ENCODE measurements around the gene TSPAN18. TPM values are rescaled to one million over a fixed set of nuclear protein-coding genes. Genes with fewer than 3 reads are reported as not detected.

The TSPAN18 gene
- total and polyA plus RNA-seq, 2 of the 8 experiments (the other 6 are each of a cell fraction or from before 2014, with no cell fraction given): 5.2 to 10.2 TPM

- Histone ChIP-seq H2BK20ac (ENCODE audit: low read length) (0 out of 2 replicates have a peak overlapping the region, but pooled peaks have one; percentile 10), H3K36me3 (ENCODE audit: control insufficient read depth in 2 of 4, insufficient read depth in 4 of 4, low read length in 3 of 4) (no peaks in the 10 kb centered on the region), H3K79me2 (ENCODE audit: control insufficient read depth in 1 of 2, insufficient read depth in 2 of 2, low read length in 2 of 2) (no peaks in the 10 kb centered on the region), H3K23ac (ENCODE audit: insufficient read length) (no peak overlapping the region), H2BK12ac (ENCODE audit: low read depth, low read length) (peak overlapping the region; percentile 29; the same call in 1 of the 2 replicates), H2BK15ac (ENCODE audit: low read length) (peak overlapping the region; percentile 76; the same call in 1 of the 2 replicates), H2AK5ac (ENCODE audit: low read depth, low read length) (no peak overlapping the region; the same call in 1 of the 2 replicates), H2BK120ac (replicated peaks; ENCODE audit: low read depth, low read length) (no peak overlapping the region), H3K27me3 (replicated peaks in 1 of 4; ENCODE audit: control insufficient read depth in 3 of 4, extremely low read depth in 1 of 4, insufficient read depth in 3 of 4, low read length in 3 of 4) (peaks cover 0 to 26% (median 17%) of the 10 kb centered on the region in 4 experiments; a peak in 6 of 7 replicates), H3K56ac (replicated peaks; ENCODE audit: insufficient read length, low read depth, low read length) (no peak overlapping the region), H3K18ac (ENCODE audit: extremely low read depth, low read length) (no peak overlapping the region), H4K20me1 (replicated peaks in 1 of 2; ENCODE audit: control insufficient read depth in 1 of 2, insufficient read depth in 2 of 2, low read length in 2 of 2) (no peaks in the 10 kb centered on the region), H3K14ac (ENCODE audit: insufficient read length) (no peak overlapping the region), H3K4me2 (ENCODE audit: insufficient read depth in 1 of 2, low read depth in 2 of 2, low read length in 2 of 2) (peak overlapping the region in 1 of 2 experiments; percentile 5; a peak in 1 of 4 replicates), H3K4me1 (replicated peaks in 1 of 4; ENCODE audit: control insufficient read depth in 3 of 4, insufficient read depth in 4 of 4, low read length in 3 of 4) (peaks cover 8 to 21% (median 11%) of the 10 kb centered on the region in 4 experiments), H3K4ac (replicated peaks; ENCODE audit: insufficient read length, low read depth, low read length) (no peak overlapping the region), H3K23me2 (ENCODE audit: low read depth, low read length) (no peaks in the 10 kb centered on the region; the same call in 1 of the 2 replicates), H3K27ac (ENCODE audit: low read depth, low read length) (no peak overlapping the region), H3K79me1 (ENCODE audit: low read depth, low read length) (no peaks in the 10 kb centered on the region), H4K8ac (ENCODE audit: extremely low read depth, insufficient read depth, low read length) (no peak overlapping the region), H3K4me3 (ENCODE audit: extremely low read depth in 1 of 4, insufficient read depth in 2 of 4, low read depth in 3 of 4, low read length in 4 of 4) (no peak overlapping the region), H3K9ac (replicated peaks in 1 of 4; ENCODE audit: extremely low read depth in 1 of 4, low read depth in 3 of 4, low read length in 3 of 4) (no peak overlapping the region), H4K5ac (ENCODE audit: insufficient read length, low read depth, low read length) (no peak overlapping the region), H4K91ac (replicated peaks; ENCODE audit: insufficient read length, low read length) (peak overlapping the region; percentile 51), H2BK5ac (ENCODE audit: low read depth, low read length) (no peak overlapping the region), H3K9me3 (ENCODE audit: insufficient read depth in 2 of 2, low read depth in 1 of 2, low read length in 1 of 2) (no peaks in the 10 kb centered on the region), H2AFZ (ENCODE audit: low read length) (no peak overlapping the region)
- WGBS, 2 experiments (ENCODE audit: extremely low coverage in 1 of 2, insufficient coverage in 1 of 2, insufficient read length in 1 of 2, insufficient replicate concordance in 2 of 2, low coverage in 1 of 2, low lambda C conversion rate in 2 of 2, missing lambda C conversion rate in 1 of 2): 82% methylated on average over 7 of the region's 7 CpGs; no CpG with 5 or more reads in 1 of the 2 experiments
- POLR2A ChIA-PET (ENCODE audit: partially characterized antibody): interaction anchor here (0.7 to 1.3 kb wide), 2 partner anchors 17 to 107 kb away, joined by 3 to 5 read pairs; no protein-coding TSS in a partner anchor
- no peak for DNase-seq (ENCODE audit: low read depth in 1 of 2, low spot score in 2 of 2)
- no peak for FAIRE-seq
- CTCF ChIA-PET (ENCODE audit: partially characterized antibody): interaction anchor here (0.9 to 3.2 kb wide), 6 partner anchors 11 to 208 kb away, joined by 3 to 8 read pairs (median 4); no protein-coding TSS in a partner anchor
- peak; percentile 21; the same call in 1 of the 2 replicates for TF ChIP-seq KDM1A (IDR thresholded peaks at IDR 0.05; ENCODE audit: borderline replicate concordance, low read length)
- no peak for TF ChIP-seq SRF (IDR thresholded peaks at IDR 0.05; ENCODE audit: low read depth, low read length)
- TF ChIP-seq ZNF274 (IDR thresholded peaks at IDR 0.05; ENCODE audit: borderline replicate concordance, extremely low read depth, low read length): no peak
- TF ChIP-seq POLR2AphosphoS5 (IDR thresholded peaks at IDR 0.05; ENCODE audit: low read depth, low read length): no peak
Measured at GRCh38 chr11:44879432-44879831, 152.7 kb downstream of the TSPAN18 start.
